Transverse colon (tissue), 3 donors: Measurements from ENCODE around the gene TMEM178B.

Source experiments
- CTCF ChIP-seq, 5 experiments: fragments of 200-600 bp in 3 of 5; fragments of 450-650 bp in 2 of 5; sonication (generic) in 3 of 5; IDR thresholded peaks; 1 replicate in 2 of 5; 2 replicates in 3 of 5; pipeline ENCODE4 v1.5.1; 2016 to 2017; ENCODE audit warnings: antibody characterized with exemption in 5 of 5, inconsistent platforms in 3 of 5, mild to moderate bottlenecking in 2 of 5, moderate library complexity in 1 of 5
- POLR2A ChIP-seq: fragments of 450-650 bp; IDR thresholded peaks from one replicate; pipeline ENCODE4 v1.6.1; 2016; ENCODE audit warnings: antibody characterized with exemption, mild to moderate bottlenecking, moderate library complexity

GRCh38 chr7:141328290-141328689 lies 254.4 kb downstream of the TMEM178B start:
- TF ChIP-seq CTCF (IDR thresholded peaks at IDR 0.05) (no peak), POLR2A (no peak)
